ENCODE measurements around the gene WBP1.
"Not testable (repeated sequence)": the region's sequence is repeated elsewhere in the genome, so short reads cannot be mapped to it uniquely, and the experiment has no call there.

Gene WBP1

GRCh38 chr2:74457549-74458131 is 598 bp upstream of the WBP1 start:
- peak overlapping the region; percentile 71 for H3K4me3 ChIP-seq (ENCODE audit: low read length)
- DNase-seq (ENCODE audit: low read depth): peak; percentile 57

GRCh38 chr2:74458938-74459363 is 713 bp downstream of the WBP1 start:
- TF ChIP-seq CTCF (IDR thresholded peaks at IDR 0.05; ENCODE audit: insufficient read depth, low read depth, low read length, missing control alignments): no peak
- H3K4me3 ChIP-seq (ENCODE audit: low read length): peak overlapping the region; percentile 98
- DNase-seq (ENCODE audit: low read depth): no peak

More at GRCh38 chr2:74457549-74458131, 598 bp upstream of the WBP1 start:
- TF ChIP-seq CTCF (IDR thresholded peaks at IDR 0.05; ENCODE audit: insufficient read depth, low read depth, low read length, missing control alignments): no peak

- not testable (repeated sequence) for DNase-seq (ENCODE audit: low read depth)
- peak overlapping the region; percentile 98 for H3K4me3 ChIP-seq (ENCODE audit: low read length)
Measured at GRCh38 chr2:74459503-74460118, 1.4 kb downstream of the WBP1 start.

- not testable (repeated sequence) for H3K4me3 ChIP-seq (ENCODE audit: low read length); DNase-seq (ENCODE audit: low read depth)
Measured at GRCh38 chr2:74460187-74460586, 1.9 kb downstream of the WBP1 start.

- peak; percentile 11 for TF ChIP-seq CTCF (IDR thresholded peaks at IDR 0.05; ENCODE audit: insufficient read depth, low read depth, low read length, missing control alignments)
- DNase-seq (ENCODE audit: low read depth): no peak
Measured at GRCh38 chr2:74461187-74462053, 3.2 kb downstream of the WBP1 start.

GRCh38 chr2:74462054-74462785 is 4.0 kb downstream of the WBP1 start:
- DNase-seq (ENCODE audit: low read depth): no peak
- no peak overlapping the region for H3K4me3 ChIP-seq (ENCODE audit: low read length)
- no peak for TF ChIP-seq CTCF (IDR thresholded peaks at IDR 0.05; ENCODE audit: insufficient read depth, low read depth, low read length, missing control alignments)

More at GRCh38 chr2:74461187-74462053, 3.2 kb downstream of the WBP1 start:
- H3K4me3 ChIP-seq (ENCODE audit: low read length): no peak overlapping the region

- H3K4me3 ChIP-seq (ENCODE audit: low read length): no peak overlapping the region
- TF ChIP-seq CTCF (IDR thresholded peaks at IDR 0.05; ENCODE audit: insufficient read depth, low read depth, low read length, missing control alignments): no peak
- no peak for DNase-seq (ENCODE audit: low read depth)
Measured at GRCh38 chr2:74462786-74463105, 4.5 kb downstream of the WBP1 start.

Data from epithelial cell of esophagus (primary cell).